Type B pancreatic cell (in vitro differentiated cells): ENCODE results near the gene PPP3R2. TPM values are rescaled to one million over a fixed set of nuclear protein-coding genes. Genes with fewer than 3 reads are reported as not detected.

Experiments
- DNase-seq: peaks from one replicate; pipeline ENCODE4 v3.0.0; 2021; ENCODE audit warnings: mixed read lengths; ENCODE audit not compliant: unreplicated experiment; ENCODE audit errors: extremely low spot score
- H3K27ac Mint-ChIP-seq: 2 replicates; pipeline ENCODE4 v1.8.0; 2021; ENCODE audit warnings: mild to moderate bottlenecking, mixed read lengths
- H3K27me3 Mint-ChIP-seq: 2 replicates; pipeline ENCODE4 v1.8.0; 2021; ENCODE audit warnings: mixed read lengths
- H3K36me3 Mint-ChIP-seq: 2 replicates; pipeline ENCODE4 v1.8.0; 2021; ENCODE audit warnings: mixed read lengths
- H3K4me1 Mint-ChIP-seq: one replicate; pipeline ENCODE4 v1.8.0; 2021; ENCODE audit warnings: mixed read lengths; ENCODE audit not compliant: unreplicated experiment
- H3K4me3 Mint-ChIP-seq: 2 replicates; pipeline ENCODE4 v1.8.0; 2021; ENCODE audit warnings: mild to moderate bottlenecking, mixed read lengths
- H3K9me3 Mint-ChIP-seq: 2 replicates; pipeline ENCODE4 v1.8.0; 2021; ENCODE audit warnings: mixed read lengths
- total RNA-seq: library from RNA; stranded (reverse); gene quantifications from 2 replicates; pipeline ENCODE4 v1.2.1, GENCODE V29; 2021; ENCODE audit warnings: low replicate concordance
- TF ChIP-seq, protein P1 (sequence below): fragments of 200-600 bp; sonication (generic); conservative IDR thresholded peaks from 2 replicates; pipeline ENCODE4 v1.5.0; 2021; ENCODE audit warnings: antibody characterized with exemption, mild to moderate bottlenecking

Gene PPP3R2
- total RNA-seq, 1 donor from 2014 or later, result 0.22 TPM

DNA sequence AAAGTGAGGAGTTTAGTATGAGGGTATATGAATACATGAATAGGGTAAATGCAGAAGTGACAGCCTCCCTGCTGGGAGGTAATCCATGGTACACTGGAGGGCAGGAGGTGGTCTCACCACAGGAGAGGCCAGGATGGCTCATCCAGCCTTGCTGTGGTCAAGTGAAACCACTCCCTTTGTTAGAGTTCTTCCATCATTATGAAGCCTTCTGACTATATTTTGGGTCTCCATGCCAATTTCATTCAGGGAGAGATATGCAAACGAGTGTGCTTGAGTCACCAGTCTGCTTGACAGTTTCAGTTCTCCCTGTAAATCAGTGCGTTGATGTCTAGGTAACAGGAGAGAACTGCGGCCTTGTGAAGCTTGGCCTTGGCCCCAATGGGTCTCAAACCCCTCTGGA, 16.4 kb downstream of the PPP3R2 start:
- H3K36me3 Mint-ChIP-seq, result no peaks in the 10 kb centered on the region
- no peak overlapping the region for H3K27ac Mint-ChIP-seq
- H3K4me3 Mint-ChIP-seq, result no peak overlapping the region
- DNase-seq, result no peak
- no peaks in the 10 kb centered on the region for H3K9me3 Mint-ChIP-seq
- no peaks in the 10 kb centered on the region for H3K27me3 Mint-ChIP-seq
- TF ChIP-seq, protein P1, sequence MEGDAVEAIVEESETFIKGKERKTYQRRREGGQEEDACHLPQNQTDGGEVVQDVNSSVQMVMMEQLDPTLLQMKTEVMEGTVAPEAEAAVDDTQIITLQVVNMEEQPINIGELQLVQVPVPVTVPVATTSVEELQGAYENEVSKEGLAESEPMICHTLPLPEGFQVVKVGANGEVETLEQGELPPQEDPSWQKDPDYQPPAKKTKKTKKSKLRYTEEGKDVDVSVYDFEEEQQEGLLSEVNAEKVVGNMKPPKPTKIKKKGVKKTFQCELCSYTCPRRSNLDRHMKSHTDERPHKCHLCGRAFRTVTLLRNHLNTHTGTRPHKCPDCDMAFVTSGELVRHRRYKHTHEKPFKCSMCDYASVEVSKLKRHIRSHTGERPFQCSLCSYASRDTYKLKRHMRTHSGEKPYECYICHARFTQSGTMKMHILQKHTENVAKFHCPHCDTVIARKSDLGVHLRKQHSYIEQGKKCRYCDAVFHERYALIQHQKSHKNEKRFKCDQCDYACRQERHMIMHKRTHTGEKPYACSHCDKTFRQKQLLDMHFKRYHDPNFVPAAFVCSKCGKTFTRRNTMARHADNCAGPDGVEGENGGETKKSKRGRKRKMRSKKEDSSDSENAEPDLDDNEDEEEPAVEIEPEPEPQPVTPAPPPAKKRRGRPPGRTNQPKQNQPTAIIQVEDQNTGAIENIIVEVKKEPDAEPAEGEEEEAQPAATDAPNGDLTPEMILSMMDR, result no peak
- no peaks in the 10 kb centered on the region for H3K4me1 Mint-ChIP-seq

DNA sequence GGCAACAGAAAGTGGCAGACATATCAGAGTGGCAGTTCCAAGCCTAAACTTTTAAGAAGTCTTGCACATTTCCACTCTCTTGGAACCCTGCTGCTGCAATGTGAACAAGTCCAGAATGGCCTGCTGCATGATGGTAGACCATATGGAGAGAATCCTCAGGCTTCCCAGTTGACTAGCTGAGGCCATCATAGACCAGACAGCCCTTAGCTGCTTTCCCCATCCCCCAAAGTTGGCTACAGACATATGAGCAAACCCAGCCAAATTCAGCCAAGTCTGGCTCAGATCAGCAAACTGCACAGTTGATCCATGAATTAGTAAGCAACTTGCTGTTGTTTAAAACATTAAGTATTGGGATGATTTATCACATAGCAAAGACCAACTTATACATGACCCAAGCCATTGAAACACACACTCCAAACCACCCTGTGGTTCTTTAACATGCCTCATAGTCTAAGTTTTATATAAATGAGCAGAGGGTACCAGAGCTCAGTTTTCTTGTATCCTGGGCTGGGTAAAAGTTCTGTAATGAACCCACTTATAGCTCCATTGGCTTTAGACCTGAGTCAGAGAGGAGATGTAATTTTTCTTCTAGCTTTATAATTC, 19.9 kb downstream of the PPP3R2 start:
- H3K9me3 Mint-ChIP-seq, result no peaks in the 10 kb centered on the region

DNA sequence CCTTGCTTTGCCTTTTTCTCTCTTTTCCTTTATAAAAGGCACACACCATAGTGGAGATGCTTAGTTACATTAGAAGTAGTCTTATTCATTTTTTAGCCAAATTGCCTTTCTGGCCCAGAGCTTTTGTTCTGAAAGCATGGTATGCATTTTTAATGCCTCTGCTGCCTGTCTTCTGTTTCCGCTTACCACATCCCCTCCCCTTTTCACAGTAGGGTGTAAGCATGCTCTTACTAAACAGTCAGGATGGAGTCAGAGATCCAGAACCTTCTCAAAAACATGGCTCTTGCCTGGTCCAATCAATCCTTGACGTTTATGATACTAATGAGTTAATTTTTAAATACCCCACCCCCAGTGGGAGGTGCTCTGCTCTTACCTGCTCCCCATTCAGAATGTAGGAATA, 22.5 kb downstream of the PPP3R2 start:
- H3K36me3 Mint-ChIP-seq, result peaks cover 11% of the 10 kb centered on the region
- no peaks in the 10 kb centered on the region for H3K9me3 Mint-ChIP-seq
- H3K4me1 Mint-ChIP-seq, result peaks cover 4% of the 10 kb centered on the region
- TF ChIP-seq, protein P1, result no peak
- no peaks in the 10 kb centered on the region for H3K27me3 Mint-ChIP-seq
- H3K27ac Mint-ChIP-seq, result no peak overlapping the region
- DNase-seq, result no peak
- H3K4me3 Mint-ChIP-seq, result no peak overlapping the region

More for the DNA sequence above, 19.9 kb downstream of the PPP3R2 start:
- H3K36me3 Mint-ChIP-seq, result no peaks in the 10 kb centered on the region
- TF ChIP-seq, protein P1, result no peak
- no peaks in the 10 kb centered on the region for H3K27me3 Mint-ChIP-seq
- no peak for DNase-seq
- H3K27ac Mint-ChIP-seq, result no peak overlapping the region
- H3K4me1 Mint-ChIP-seq, result peaks cover 4% of the 10 kb centered on the region
- H3K4me3 Mint-ChIP-seq, result no peak overlapping the region

DNA sequence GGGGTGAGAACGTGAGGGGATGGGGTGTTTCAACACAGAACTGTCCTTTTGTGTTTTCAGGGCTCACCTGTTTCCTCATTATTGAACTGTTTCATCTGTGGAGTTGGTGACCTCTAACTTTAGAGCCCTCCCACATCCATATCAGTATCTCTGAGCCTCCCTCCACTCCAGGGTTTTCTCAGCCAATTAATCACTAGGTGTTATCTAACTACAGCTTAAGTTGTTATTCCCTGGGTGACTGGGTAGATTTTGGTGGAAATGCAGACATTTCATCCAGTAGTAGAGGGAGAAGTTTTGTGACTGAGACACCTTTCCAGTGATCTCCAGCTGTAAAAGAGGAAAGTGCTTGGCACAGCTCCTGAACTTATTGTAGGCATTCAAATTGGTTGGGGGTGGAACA, 23.7 kb downstream of the PPP3R2 start:
- TF ChIP-seq, protein P1, result no peak
- Mint-ChIP-seq H3K36me3 (peaks cover 16% of the 10 kb centered on the region), H3K4me3 (no peak overlapping the region), H3K27me3 (no peaks in the 10 kb centered on the region), H3K4me1 (peaks cover 4% of the 10 kb centered on the region), H3K9me3 (no peaks in the 10 kb centered on the region), H3K27ac (no peak overlapping the region)
- no peak for DNase-seq

DNA sequence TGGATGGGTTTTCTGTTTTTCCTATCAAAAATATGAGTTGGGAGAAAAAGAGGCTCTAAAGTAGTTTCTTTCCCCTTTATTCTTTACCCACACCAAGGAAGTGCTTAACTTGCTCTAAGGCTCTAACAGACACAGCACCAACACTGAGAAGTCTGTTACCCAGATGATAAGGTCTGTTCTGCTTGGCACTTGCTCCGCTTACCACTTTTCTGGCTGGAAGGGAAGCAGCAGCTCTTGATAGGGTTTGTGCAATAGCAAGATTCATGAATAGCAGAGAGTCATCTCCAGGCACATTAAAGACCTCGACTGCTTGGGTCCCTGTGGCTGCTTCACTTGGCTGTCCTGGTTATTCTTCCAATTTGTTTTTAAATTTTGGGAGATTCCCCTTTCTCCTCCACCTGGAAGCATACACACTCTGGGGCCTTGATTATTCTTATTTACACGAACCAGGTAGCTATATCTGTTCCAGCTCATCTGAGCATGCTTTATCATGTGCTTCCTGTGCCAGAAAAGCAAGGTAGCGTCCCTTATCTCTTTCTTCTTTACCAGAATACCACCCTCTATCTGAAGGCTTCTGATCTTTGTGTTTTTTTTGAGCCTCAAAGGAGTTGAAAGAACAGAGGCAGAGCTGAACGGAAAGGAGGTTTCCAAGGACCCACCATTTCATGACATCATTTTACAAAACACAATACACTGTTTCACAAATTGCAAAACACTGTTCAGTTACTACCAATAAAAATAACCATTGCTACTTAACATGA, 24.8 kb downstream of the PPP3R2 start:
- H3K27ac Mint-ChIP-seq, result no peak overlapping the region
- TF ChIP-seq, protein P1, result no peak
- peaks cover 4% of the 10 kb centered on the region for H3K4me1 Mint-ChIP-seq
- H3K27me3 Mint-ChIP-seq, result no peaks in the 10 kb centered on the region
- H3K4me3 Mint-ChIP-seq, result no peak overlapping the region
- DNase-seq, result no peak
- H3K36me3 Mint-ChIP-seq, result peaks cover 24% of the 10 kb centered on the region
- no peaks in the 10 kb centered on the region for H3K9me3 Mint-ChIP-seq
